WTC11 (cell line): ENCODE results near the gene CCR3.

Experiments used
- USF1 ChIP-seq: sonication (generic); formaldehyde crosslinking; IDR thresholded peaks from 2 replicates; pipeline ENCODE4 v1.8.0; 2022; ENCODE audit warnings: mild to moderate bottlenecking, missing genetic modification reagents
- TF ChIP-seq, protein P1 (sequence below): fragments of 200-600 bp; IDR thresholded peaks from 2 replicates; pipeline ENCODE4 v1.8.0; 2022; ENCODE audit warnings: antibody characterized with exemption
- TF ChIP-seq, protein P2 (sequence below): sonication (generic); formaldehyde crosslinking; IDR thresholded peaks from 2 replicates; pipeline ENCODE4 v1.8.0; 2022; ENCODE audit warnings: missing genetic modification reagents
- TF ChIP-seq, protein P3 (sequence below): sonication (generic); formaldehyde crosslinking; IDR thresholded peaks from 2 replicates; pipeline ENCODE4 v1.8.0; 2022; ENCODE audit warnings: mild to moderate bottlenecking, missing genetic modification reagents

DNA sequence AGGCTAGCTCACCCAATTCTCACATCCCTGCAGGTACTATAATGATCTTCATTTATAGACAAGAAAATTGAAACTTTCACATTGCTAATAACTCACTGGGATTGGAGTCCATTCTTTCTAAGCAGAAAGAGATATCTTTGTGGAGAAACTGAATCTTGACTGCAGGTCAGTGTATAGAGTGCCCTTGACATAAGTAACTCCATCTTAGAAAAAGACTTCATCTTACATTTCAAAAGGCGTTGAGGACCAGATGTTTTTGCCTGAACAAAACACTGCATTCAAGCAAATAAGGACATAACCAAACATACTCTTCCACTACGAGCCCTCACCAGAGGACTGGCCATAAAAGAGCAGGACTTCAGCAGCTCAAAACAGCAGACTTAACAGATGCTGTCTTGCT lies 6.8 kb upstream of the CCR3 start:
- TF ChIP-seq, protein P1, sequence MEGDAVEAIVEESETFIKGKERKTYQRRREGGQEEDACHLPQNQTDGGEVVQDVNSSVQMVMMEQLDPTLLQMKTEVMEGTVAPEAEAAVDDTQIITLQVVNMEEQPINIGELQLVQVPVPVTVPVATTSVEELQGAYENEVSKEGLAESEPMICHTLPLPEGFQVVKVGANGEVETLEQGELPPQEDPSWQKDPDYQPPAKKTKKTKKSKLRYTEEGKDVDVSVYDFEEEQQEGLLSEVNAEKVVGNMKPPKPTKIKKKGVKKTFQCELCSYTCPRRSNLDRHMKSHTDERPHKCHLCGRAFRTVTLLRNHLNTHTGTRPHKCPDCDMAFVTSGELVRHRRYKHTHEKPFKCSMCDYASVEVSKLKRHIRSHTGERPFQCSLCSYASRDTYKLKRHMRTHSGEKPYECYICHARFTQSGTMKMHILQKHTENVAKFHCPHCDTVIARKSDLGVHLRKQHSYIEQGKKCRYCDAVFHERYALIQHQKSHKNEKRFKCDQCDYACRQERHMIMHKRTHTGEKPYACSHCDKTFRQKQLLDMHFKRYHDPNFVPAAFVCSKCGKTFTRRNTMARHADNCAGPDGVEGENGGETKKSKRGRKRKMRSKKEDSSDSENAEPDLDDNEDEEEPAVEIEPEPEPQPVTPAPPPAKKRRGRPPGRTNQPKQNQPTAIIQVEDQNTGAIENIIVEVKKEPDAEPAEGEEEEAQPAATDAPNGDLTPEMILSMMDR = no peak
- TF ChIP-seq, protein P2, sequence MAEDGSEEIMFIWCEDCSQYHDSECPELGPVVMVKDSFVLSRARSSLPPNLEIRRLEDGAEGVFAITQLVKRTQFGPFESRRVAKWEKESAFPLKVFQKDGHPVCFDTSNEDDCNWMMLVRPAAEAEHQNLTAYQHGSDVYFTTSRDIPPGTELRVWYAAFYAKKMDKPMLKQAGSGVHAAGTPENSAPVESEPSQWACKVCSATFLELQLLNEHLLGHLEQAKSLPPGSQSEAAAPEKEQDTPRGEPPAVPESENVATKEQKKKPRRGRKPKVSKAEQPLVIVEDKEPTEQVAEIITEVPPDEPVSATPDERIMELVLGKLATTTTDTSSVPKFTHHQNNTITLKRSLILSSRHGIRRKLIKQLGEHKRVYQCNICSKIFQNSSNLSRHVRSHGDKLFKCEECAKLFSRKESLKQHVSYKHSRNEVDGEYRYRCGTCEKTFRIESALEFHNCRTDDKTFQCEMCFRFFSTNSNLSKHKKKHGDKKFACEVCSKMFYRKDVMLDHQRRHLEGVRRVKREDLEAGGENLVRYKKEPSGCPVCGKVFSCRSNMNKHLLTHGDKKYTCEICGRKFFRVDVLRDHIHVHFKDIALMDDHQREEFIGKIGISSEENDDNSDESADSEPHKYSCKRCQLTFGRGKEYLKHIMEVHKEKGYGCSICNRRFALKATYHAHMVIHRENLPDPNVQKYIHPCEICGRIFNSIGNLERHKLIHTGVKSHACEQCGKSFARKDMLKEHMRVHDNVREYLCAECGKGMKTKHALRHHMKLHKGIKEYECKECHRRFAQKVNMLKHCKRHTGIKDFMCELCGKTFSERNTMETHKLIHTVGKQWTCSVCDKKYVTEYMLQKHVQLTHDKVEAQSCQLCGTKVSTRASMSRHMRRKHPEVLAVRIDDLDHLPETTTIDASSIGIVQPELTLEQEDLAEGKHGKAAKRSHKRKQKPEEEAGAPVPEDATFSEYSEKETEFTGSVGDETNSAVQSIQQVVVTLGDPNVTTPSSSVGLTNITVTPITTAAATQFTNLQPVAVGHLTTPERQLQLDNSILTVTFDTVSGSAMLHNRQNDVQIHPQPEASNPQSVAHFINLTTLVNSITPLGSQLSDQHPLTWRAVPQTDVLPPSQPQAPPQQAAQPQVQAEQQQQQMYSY (CRISPR knock-in tag) = no peak
- TF ChIP-seq, protein P3, sequence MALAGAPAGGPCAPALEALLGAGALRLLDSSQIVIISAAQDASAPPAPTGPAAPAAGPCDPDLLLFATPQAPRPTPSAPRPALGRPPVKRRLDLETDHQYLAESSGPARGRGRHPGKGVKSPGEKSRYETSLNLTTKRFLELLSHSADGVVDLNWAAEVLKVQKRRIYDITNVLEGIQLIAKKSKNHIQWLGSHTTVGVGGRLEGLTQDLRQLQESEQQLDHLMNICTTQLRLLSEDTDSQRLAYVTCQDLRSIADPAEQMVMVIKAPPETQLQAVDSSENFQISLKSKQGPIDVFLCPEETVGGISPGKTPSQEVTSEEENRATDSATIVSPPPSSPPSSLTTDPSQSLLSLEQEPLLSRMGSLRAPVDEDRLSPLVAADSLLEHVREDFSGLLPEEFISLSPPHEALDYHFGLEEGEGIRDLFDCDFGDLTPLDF = no peak
- TF ChIP-seq USF1 (CRISPR knock-in tag) = no peak
